Measurements from ENCODE around the gene CTAG1A. TPM values are rescaled to one million over a fixed set of nuclear protein-coding genes. Genes with fewer than 3 reads are reported as not detected.

Gene CTAG1A
- total and polyA plus RNA-seq, 2 experiments from 2014 or later: not detected

DNA sequence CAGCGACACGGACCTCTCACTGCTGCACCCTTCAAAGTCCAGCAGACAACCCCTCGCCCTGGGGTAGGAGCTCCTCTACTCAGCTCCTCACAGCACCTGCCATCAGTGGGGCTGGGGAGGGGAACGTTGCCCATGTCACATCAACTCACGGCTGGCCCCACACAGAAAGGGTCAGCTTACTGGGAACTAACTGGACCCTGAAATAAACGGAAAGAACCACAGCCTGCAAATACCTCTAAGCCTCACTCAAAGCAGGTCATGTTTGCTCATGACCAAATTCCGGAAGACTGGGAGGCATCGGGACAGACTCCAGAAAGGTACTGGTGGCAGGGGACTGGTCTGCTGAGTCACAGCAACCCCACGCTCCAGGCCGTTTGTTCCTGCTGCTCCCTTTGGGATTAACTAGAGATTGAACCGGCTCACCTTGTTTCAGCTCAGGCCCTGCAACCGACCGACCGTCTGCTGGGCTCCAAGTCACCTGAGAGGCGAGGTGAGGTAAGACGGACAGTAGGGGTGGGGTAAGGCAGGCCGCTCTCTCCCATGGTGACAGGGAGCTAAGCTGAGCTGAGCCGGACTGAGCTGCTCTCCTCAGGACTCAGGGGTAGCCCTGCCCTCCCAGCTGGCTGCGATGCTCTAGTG lies 43.9 kb upstream of the CTAG1A start (continued):
- TF ChIP-seq EZH2phosphoT487 (IDR thresholded peaks at IDR 0.05; ENCODE audit: unreplicated experiment) (no peak), STAT1 (IDR thresholded peaks at IDR 0.05; ENCODE audit: unreplicated experiment) (no peak), POLR2AphosphoS5 (IDR thresholded peaks at IDR 0.05; ENCODE audit: low read depth) (no peak), ZNF331 (CRISPR knock-in tag; IDR thresholded peaks at IDR 0.05; ENCODE audit: low read depth) (no peak)

DNA sequence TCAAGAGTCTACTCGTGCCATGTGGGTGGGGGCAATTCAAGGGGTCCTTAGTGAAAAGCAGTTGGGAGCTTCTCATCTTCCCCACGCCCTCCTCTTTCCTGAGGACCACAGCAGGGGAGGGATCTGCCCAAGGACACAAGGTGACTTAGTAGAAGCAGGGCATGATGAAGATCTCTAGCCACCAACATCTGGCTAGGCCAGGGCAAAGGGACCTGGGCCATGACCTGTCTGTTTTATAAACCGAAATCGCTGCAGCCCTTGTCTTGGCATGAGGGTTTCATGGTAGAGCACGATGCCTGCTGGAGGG lies 43.4 kb upstream of the CTAG1A start:
- peaks cover 5% of the 10 kb centered on the region for H3K4me1 Mint-ChIP-seq
- no peak overlapping the region for H3K4me3 ChIP-seq
- no peaks in the 10 kb centered on the region for H3K4me1 ChIP-seq (ENCODE audit: insufficient read depth)
- no peak overlapping the region for H3K27ac Mint-ChIP-seq
- no peak overlapping the region for H2AFZ ChIP-seq
- no peaks in the 10 kb centered on the region for H3K9me3 Mint-ChIP-seq
- no peak overlapping the region for H3K27ac ChIP-seq (ENCODE audit: low read depth)
- DNase-seq (ENCODE audit: low spot score) (no peak), ATAC-seq (no peak)
- H3K79me2 ChIP-seq (replicated peaks; ENCODE audit: insufficient read depth): 0 out of 2 replicates have a peak, but pooled peaks cover 3% of the 10 kb centered on the region
- H4K20me1 ChIP-seq (replicated peaks; ENCODE audit: insufficient read depth): no peaks in the 10 kb centered on the region
- peaks cover 5% of the 10 kb centered on the region for H3K27me3 Mint-ChIP-seq (ENCODE audit: insufficient read depth, low read depth, poor library complexity)
- H3K4me2 ChIP-seq: no peak overlapping the region
- no peaks in the 10 kb centered on the region for H3K9me2 ChIP-seq (ENCODE audit: insufficient read depth)
- no peak overlapping the region for H3K4me3 Mint-ChIP-seq
- no peaks in the 10 kb centered on the region for H3K36me3 ChIP-seq (ENCODE audit: insufficient read depth)
- H3K36me3 Mint-ChIP-seq (ENCODE audit: low read depth): peaks cover 31% of the 10 kb centered on the region
- H3K27me3 ChIP-seq (ENCODE audit: insufficient read depth): no peaks in the 10 kb centered on the region
- H3F3A ChIP-seq (replicated peaks; ENCODE audit: low read depth): no peaks in the 10 kb centered on the region
- TF ChIP-seq, protein P1, sequence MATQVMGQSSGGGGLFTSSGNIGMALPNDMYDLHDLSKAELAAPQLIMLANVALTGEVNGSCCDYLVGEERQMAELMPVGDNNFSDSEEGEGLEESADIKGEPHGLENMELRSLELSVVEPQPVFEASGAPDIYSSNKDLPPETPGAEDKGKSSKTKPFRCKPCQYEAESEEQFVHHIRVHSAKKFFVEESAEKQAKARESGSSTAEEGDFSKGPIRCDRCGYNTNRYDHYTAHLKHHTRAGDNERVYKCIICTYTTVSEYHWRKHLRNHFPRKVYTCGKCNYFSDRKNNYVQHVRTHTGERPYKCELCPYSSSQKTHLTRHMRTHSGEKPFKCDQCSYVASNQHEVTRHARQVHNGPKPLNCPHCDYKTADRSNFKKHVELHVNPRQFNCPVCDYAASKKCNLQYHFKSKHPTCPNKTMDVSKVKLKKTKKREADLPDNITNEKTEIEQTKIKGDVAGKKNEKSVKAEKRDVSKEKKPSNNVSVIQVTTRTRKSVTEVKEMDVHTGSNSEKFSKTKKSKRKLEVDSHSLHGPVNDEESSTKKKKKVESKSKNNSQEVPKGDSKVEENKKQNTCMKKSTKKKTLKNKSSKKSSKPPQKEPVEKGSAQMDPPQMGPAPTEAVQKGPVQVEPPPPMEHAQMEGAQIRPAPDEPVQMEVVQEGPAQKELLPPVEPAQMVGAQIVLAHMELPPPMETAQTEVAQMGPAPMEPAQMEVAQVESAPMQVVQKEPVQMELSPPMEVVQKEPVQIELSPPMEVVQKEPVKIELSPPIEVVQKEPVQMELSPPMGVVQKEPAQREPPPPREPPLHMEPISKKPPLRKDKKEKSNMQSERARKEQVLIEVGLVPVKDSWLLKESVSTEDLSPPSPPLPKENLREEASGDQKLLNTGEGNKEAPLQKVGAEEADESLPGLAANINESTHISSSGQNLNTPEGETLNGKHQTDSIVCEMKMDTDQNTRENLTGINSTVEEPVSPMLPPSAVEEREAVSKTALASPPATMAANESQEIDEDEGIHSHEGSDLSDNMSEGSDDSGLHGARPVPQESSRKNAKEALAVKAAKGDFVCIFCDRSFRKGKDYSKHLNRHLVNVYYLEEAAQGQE (IDR thresholded peaks at IDR 0.05; ENCODE audit: unreplicated experiment): no peak
- TF ChIP-seq, protein P2, sequence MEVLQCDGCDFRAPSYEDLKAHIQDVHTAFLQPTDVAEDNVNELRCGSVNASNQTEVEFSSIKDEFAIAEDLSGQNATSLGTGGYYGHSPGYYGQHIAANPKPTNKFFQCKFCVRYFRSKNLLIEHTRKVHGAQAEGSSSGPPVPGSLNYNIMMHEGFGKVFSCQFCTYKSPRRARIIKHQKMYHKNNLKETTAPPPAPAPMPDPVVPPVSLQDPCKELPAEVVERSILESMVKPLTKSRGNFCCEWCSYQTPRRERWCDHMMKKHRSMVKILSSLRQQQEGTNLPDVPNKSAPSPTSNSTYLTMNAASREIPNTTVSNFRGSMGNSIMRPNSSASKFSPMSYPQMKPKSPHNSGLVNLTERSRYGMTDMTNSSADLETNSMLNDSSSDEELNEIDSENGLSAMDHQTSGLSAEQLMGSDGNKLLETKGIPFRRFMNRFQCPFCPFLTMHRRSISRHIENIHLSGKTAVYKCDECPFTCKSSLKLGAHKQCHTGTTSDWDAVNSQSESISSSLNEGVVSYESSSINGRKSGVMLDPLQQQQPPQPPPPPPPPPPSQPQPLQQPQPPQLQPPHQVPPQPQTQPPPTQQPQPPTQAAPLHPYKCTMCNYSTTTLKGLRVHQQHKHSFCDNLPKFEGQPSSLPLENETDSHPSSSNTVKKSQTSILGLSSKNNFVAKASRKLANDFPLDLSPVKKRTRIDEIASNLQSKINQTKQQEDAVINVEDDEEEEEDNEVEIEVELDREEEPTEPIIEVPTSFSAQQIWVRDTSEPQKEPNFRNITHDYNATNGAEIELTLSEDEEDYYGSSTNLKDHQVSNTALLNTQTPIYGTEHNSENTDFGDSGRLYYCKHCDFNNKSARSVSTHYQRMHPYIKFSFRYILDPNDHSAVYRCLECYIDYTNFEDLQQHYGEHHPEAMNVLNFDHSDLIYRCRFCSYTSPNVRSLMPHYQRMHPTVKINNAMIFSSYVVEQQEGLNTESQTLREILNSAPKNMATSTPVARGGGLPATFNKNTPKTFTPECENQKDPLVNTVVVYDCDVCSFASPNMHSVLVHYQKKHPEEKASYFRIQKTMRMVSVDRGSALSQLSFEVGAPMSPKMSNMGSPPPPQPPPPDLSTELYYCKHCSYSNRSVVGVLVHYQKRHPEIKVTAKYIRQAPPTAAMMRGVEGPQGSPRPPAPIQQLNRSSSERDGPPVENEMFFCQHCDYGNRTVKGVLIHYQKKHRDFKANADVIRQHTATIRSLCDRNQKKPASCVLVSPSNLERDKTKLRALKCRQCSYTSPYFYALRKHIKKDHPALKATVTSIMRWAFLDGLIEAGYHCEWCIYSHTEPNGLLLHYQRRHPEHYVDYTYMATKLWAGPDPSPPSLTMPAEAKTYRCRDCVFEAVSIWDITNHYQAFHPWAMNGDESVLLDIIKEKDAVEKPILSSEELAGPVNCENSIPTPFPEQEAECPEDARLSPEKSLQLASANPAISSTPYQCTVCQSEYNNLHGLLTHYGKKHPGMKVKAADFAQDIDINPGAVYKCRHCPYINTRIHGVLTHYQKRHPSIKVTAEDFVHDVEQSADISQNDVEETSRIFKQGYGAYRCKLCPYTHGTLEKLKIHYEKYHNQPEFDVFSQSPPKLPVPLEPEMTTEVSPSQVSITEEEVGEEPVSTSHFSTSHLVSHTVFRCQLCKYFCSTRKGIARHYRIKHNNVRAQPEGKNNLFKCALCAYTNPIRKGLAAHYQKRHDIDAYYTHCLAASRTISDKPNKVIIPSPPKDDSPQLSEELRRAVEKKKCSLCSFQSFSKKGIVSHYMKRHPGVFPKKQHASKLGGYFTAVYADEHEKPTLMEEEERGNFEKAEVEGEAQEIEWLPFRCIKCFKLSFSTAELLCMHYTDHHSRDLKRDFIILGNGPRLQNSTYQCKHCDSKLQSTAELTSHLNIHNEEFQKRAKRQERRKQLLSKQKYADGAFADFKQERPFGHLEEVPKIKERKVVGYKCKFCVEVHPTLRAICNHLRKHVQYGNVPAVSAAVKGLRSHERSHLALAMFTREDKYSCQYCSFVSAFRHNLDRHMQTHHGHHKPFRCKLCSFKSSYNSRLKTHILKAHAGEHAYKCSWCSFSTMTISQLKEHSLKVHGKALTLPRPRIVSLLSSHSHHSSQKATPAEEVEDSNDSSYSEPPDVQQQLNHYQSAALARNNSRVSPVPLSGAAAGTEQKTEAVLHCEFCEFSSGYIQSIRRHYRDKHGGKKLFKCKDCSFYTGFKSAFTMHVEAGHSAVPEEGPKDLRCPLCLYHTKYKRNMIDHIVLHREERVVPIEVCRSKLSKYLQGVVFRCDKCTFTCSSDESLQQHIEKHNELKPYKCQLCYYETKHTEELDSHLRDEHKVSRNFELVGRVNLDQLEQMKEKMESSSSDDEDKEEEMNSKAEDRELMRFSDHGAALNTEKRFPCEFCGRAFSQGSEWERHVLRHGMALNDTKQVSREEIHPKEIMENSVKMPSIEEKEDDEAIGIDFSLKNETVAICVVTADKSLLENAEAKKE (CRISPR knock-in tag; IDR thresholded peaks at IDR 0.05): no peak

Data from GM23338 (cell line).